ENCODE data around the gene ARID1B. TPM values are rescaled to one million over a fixed set of nuclear protein-coding genes. Genes with fewer than 3 reads are reported as not detected.

Gene ARID1B
- total and polyA plus RNA-seq, 12 donors: 11.2 to 63.2 (median 52.2) TPM

DNA sequence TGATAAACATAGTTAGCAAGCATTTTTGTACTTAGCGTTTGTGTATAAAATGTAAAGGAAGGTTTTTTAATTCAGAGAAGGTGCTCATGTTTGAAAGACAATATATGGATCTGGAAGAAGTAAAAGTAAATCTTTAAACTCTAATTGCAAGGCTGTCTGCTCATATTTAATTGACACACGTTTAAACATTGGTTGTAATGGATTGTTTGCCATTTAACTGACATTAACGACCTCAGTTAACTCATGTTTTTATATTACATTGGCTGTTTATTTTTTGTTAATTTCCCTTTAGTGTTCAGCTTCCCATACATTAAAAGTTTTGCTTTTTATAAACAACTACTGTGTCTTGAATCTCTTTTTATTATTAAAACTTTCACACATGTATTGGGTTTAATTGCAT, 208.1 kb downstream of the ARID1B start:
- intact Hi-C loops (cut with DNase I): no loop called here
- WGBS, 2 donors: 83 to 86% methylated on average over 3 of the region's 3 CpGs

DNA sequence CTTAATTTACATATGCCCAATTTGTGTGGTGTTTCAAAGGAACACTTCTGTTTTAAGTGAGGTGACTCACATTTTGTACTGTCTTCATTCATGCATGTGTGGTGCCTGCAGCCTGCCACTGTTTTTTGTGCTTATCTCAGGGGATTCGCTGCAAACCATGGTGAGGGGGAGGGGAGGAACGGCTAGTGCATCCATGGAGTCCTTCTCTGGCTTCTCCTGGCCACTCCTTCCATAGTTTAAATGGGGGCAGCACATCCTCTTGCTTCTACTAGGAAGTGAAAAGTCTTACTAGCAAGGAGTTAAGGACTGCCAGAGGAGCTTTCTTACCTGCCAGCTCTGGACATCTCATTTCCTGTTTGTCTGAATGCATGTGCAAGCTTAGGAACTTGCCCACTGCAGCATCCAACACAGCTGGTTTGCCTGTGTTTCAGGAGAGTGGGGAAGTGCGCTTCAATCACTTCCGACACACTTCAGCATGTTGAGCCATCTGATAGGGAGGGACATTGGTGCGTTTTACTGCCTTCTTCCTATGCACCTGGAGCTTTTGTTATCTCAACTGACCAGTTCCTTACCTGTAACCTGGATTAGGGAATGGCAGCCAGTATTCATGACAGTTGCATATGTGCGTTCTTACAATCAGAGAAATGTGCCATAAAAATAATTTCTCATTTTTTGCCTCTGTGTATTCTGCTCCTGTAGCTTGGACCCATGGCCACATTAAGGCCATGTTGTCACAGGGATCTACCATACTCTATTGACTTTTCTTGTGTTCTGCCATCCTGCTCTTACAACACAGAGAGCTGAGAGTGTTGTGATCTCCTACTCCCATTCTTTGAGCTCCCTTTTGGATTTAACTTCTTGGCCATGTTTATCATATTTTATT, 211.3 kb downstream of the ARID1B start:
- DNase-seq (no peak), ATAC-seq (peak in 2 of 8 donors; percentile 24 to 27)
- H3K36me3 ChIP-seq: no peaks in the 10 kb centered on the region
- H3K27ac ChIP-seq: no peak overlapping the region
- intact Hi-C loops (cut with DNase I): no loop called here
- TF ChIP-seq CTCF (IDR thresholded peaks at IDR 0.05): no peak
- no peaks in the 10 kb centered on the region for H3K9me3 ChIP-seq
- no peak overlapping the region for H3K4me3 ChIP-seq
- H3K27me3 ChIP-seq: no peaks in the 10 kb centered on the region
- peaks cover 5 to 62% (median 40%) of the 10 kb centered on the region in 9 donors for H3K4me1 ChIP-seq
- 50 to 51% methylated on average over 6 of the region's 6 CpGs for WGBS, 2 donors

More for the DNA sequence above, 208.1 kb downstream of the ARID1B start:
- Histone ChIP-seq H3K27me3 (no peaks in the 10 kb centered on the region), H3K4me3 (no peak overlapping the region), H3K36me3 (no peaks in the 10 kb centered on the region), H3K27ac (no peak overlapping the region), H3K4me1 (peaks cover 5 to 75% (median 48%) of the 10 kb centered on the region in 9 donors), H3K9me3 (no peaks in the 10 kb centered on the region)
- no peak for DNase-seq
- ATAC-seq: no peak
- no peak for TF ChIP-seq CTCF (IDR thresholded peaks at IDR 0.05)

- no peaks in the 10 kb centered on the region for H3K36me3 ChIP-seq
- no peak overlapping the region for H3K4me3 ChIP-seq
- 82 to 83% methylated on average over 8 of the region's 8 CpGs for WGBS, 2 donors
- H3K27me3 ChIP-seq: no peaks in the 10 kb centered on the region
- H3K4me1 ChIP-seq: peaks cover 5 to 62% (median 40%) of the 10 kb centered on the region in 9 donors
- ATAC-seq: no peak
- TF ChIP-seq CTCF (IDR thresholded peaks at IDR 0.05): no peak
- H3K27ac ChIP-seq: no peak overlapping the region
- no peak for DNase-seq
- intact Hi-C loops (cut with DNase I): no loop called here
- H3K9me3 ChIP-seq: no peaks in the 10 kb centered on the region
These were observed 212.1 kb downstream of the ARID1B start for GRCh38 chr6:156989159-156989806.

GRCh38 chr6:156992020-156992804, 215.0 kb downstream of the ARID1B start:
- DNase-seq: peak; percentile 46 to 55
- peak overlapping the region in 2 of 10 donors; percentile 13 to 26 for H3K27ac ChIP-seq
- intact Hi-C loops (cut with DNase I): no loop called here
- no peak for TF ChIP-seq CTCF (IDR thresholded peaks at IDR 0.05)
- no peaks in the 10 kb centered on the region for H3K9me3 ChIP-seq
- H3K36me3 ChIP-seq: no peaks in the 10 kb centered on the region
- peak; percentile 31 to 81 (median 75) for ATAC-seq
- no peaks in the 10 kb centered on the region for H3K27me3 ChIP-seq
- peaks cover 5 to 73% (median 47%) of the 10 kb centered on the region in 9 donors for H3K4me1 ChIP-seq
- WGBS, 2 donors: 27 to 40% methylated on average over 13 of the region's 13 CpGs
- no peak overlapping the region for H3K4me3 ChIP-seq

Data from heart right ventricle (tissue), 16 donors.